Measurements from ENCODE around the gene GGCX. TPM values are rescaled to one million over a fixed set of nuclear protein-coding genes. Genes with fewer than 3 reads are reported as not detected.

GGCX gene
- total and polyA plus RNA-seq, 2 experiments from 2014 or later, result 24.3 to 32.0 TPM

GRCh38 chr2:85590950-85591349 is 29.7 kb upstream of the GGCX start:
- Histone ChIP-seq H3K27me3 (no peaks in the 10 kb centered on the region), H3K9me3 (ENCODE audit: low read depth) (no peaks in the 10 kb centered on the region), H3K4me1 (ENCODE audit: low read depth) (peaks cover 22% of the 10 kb centered on the region), H3K36me3 (no peaks in the 10 kb centered on the region), H3K4me3 (no peak overlapping the region), H3K27ac (no peak overlapping the region)
- DNase-seq (ENCODE audit: low read depth in 1 of 2, low spot score in 1 of 2), result no peak
- TF ChIP-seq CTCF (IDR thresholded peaks at IDR 0.05; ENCODE audit: low read depth, low read length), result no peak

DNA sequence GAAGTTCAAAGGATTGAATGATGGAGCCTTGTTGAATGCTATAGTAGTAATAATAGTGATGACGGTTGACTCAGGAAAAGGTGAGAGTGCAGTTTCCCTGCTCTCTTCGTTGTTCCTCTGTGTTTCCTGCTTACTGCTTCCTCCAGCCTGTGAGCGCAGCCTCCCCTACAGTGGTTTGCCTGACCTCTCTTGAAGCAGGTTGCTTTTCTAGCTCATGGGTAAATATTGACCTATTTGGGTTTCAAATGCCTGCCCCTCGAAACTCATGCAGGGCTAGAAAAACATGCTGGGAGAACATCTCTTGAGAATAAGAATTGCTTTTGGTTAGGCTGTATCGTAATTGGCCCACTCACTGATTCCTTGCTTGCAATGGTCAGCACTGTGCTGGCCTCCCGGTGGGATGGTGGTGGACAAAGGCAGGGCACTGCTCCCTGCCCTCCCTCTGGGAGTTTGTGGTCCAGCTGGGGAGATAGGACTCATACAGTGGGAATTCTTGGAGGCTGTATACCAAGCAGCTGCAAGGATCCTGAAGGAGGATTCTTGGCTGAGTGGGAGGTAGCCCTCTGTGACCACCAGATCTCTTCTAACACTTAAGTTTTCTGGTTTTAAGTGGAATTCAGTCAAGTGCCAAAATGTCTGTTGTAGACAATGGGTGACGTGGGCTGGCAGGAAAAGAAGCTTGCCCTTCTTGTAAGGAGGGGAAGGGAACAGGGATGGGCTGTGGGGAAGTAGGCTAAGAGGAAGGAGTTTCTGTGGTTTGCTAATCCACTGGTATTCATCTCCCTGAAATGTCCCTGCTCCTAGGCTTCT is 28.9 kb upstream of the GGCX start:
- Histone ChIP-seq H3K4me3 (no peak overlapping the region), H3K4me1 (ENCODE audit: low read depth) (peaks cover 25% of the 10 kb centered on the region), H3K36me3 (no peaks in the 10 kb centered on the region), H3K9me3 (ENCODE audit: low read depth) (no peaks in the 10 kb centered on the region), H3K27me3 (no peaks in the 10 kb centered on the region), H3K27ac (no peak overlapping the region)
- DNase-seq (ENCODE audit: low read depth in 1 of 2, low spot score in 1 of 2), result peak in 1 of 2 donors; percentile 99
- TF ChIP-seq CTCF (IDR thresholded peaks at IDR 0.05; ENCODE audit: low read depth, low read length), result no peak

DNA sequence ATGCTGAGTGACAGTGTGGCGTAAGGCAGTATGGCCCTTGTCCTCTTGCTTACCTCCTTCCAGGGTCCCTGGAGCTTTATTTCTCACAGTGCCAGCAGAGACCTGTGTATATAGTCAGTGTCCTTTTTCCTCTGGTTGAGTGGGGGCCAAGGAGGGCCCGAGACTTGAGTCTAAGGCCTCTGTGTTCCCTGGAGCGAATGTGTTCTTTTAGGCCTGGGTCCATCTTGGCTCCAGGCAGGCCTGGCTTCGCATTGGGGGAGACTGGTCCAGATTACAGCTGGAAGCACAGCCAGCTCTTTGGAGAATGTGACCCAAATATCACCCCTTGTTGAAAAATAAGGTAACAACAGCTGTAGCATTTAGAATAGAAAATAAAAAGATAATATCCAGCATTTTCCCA is 27.9 kb upstream of the GGCX start:
- Histone ChIP-seq H3K4me3 (no peak overlapping the region), H3K27me3 (no peaks in the 10 kb centered on the region), H3K4me1 (ENCODE audit: low read depth) (peaks cover 26% of the 10 kb centered on the region), H3K36me3 (no peaks in the 10 kb centered on the region), H3K27ac (no peak overlapping the region), H3K9me3 (ENCODE audit: low read depth) (no peaks in the 10 kb centered on the region)
- TF ChIP-seq CTCF (IDR thresholded peaks at IDR 0.05; ENCODE audit: low read depth, low read length), result no peak
- DNase-seq (ENCODE audit: low read depth in 1 of 2, low spot score in 1 of 2), result no peak

GRCh38 chr2:85588645-85589044 is 27.4 kb upstream of the GGCX start:
- Histone ChIP-seq H3K27me3 (no peaks in the 10 kb centered on the region), H3K4me1 (ENCODE audit: low read depth) (peaks cover 22% of the 10 kb centered on the region), H3K9me3 (ENCODE audit: low read depth) (no peaks in the 10 kb centered on the region), H3K4me3 (no peak overlapping the region), H3K36me3 (no peaks in the 10 kb centered on the region), H3K27ac (peak overlapping the region; percentile 17)
- TF ChIP-seq CTCF (IDR thresholded peaks at IDR 0.05; ENCODE audit: low read depth, low read length), result no peak
- no peak for DNase-seq (ENCODE audit: low read depth in 1 of 2, low spot score in 1 of 2)

GRCh38 chr2:85588236-85588635 is 26.9 kb upstream of the GGCX start:
- Histone ChIP-seq H3K9me3 (ENCODE audit: low read depth) (no peaks in the 10 kb centered on the region), H3K27ac (peak overlapping the region; percentile 17), H3K27me3 (no peaks in the 10 kb centered on the region), H3K36me3 (no peaks in the 10 kb centered on the region), H3K4me3 (no peak overlapping the region), H3K4me1 (ENCODE audit: low read depth) (peaks cover 22% of the 10 kb centered on the region)
- no peak for DNase-seq (ENCODE audit: low read depth in 1 of 2, low spot score in 1 of 2)
- TF ChIP-seq CTCF (IDR thresholded peaks at IDR 0.05; ENCODE audit: low read depth, low read length), result no peak
